ENCODE data around the gene GPC4.

GRCh38 chrX:133461231-133461630, 45.9 kb upstream of the GPC4 start:
- no peak for TF ChIP-seq GATA2 (IDR thresholded peaks at IDR 0.05; ENCODE audit: low read depth, low read length)
- no peak for TF ChIP-seq GATA3 (IDR thresholded peaks at IDR 0.05; ENCODE audit: low read depth, low read length)

Data from SH-SY5Y (cell line).